NCI-H446 treated with DMSO at 0.1 percent for 48 hours (cell line): ENCODE measurements around the gene UBQLN4.

ENCODE experiments used
- DNase-seq: peaks from one replicate; lab custom pipeline; 2025; lab: John Stamatoyannopoulos, UW

Gene UBQLN4

DNA sequence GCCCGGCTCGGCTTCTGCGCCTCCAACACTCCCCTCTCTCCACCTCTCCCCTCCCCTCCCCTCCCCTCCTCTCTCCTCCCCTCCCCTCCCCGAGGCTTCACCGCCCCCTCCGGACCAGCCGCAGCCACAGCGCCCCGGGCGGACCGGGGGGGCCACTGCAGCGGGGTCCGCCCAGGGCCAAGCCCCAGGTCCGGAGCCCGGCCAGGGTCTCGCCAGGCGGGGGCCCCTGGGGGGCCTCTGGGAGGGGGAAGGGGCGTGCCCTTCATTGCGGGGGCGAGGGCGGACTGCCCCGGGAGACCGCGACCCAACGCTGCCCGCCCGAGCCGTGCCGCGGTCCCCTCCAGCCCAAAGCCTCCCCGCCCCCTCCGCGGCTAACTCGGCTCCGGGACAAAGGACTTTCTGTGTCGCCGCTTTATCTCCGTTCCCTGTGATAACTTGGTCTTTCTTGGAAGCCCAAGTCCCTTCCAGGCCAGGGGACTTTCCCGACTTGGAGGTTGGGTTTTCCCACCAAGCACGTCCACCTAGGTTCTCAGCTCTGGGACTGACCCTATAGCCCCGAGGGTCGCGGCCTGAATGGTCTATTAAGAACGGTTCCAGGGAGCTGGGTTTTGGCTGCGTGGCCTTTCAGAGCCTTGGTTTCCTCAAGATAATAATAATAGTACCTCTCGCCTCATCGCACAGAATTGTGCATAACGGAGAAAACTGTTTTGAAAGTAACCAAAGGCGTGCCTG is at the start of gene UBQLN4:
Gene UBQLN4 (minus strand): TSS at position 31 of the 732 bp plus-strand sequence. CDS start 97 bp downstream, outside the sequence.
- peak; percentile 77 for DNase-seq

DNA sequence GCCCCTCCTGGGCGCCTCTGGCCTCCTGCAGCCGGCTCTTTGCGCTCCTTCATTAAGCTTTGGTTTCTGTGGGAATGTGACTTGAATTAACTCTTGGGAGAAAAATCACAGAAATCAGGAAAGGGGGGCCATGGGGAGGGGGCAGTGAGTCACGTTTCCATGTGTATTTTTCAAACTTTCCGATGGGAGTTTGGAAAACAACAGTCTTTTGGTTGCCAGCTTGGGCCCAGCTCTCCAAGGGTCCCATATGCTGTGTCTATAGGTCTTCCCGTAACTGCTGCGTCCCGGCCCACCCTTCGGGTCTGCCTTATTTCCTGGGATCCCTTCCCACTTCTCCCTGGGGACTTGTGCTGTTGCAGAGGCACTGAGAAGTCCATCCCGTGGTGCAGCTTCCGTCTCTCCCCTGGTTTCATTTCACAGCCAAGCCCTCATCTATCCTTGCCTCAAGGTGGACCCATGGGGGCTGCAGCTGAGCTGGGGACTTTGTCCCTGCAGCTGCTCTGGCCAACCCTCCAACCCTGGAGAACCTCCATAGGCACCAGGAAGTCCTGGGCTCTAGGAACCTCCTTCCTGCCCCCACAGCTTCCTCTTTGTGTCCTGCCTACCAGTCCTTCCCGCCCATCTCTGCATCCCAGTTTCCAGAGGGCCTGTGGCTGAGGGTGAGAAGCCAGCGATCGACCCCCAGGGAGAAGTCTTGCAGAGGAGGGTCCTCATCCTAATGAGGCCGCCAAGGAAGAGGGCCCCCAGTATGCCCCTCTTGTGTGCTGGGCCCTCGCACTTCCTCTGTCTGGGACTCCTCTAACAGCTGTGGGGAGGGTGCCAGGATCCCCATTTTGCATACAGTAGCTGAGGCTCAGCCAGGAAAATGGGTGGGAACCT is 49.3 kb upstream of the UBQLN4 start:
- DNase-seq, result no peak

DNA sequence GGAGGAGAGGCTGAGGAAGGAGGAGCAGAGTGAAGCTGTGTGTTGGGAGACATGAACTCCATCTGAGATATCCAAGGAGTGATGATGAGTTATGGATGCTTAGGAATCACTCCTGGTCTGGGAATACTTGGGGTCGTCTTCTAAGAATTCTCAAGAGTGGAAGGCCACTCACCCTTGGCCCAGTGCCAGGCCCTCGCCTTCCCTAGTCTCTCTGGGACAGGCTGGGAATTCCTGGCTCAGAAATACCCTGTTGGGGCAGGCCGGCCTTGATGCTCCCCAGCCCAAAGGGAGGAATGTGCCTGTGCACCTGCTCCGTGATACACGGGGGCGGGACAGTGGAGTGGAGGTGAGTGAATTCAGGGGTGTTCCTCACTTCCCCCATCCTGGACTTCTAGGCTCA is 48.3 kb upstream of the UBQLN4 start:
- no peak for DNase-seq

DNA sequence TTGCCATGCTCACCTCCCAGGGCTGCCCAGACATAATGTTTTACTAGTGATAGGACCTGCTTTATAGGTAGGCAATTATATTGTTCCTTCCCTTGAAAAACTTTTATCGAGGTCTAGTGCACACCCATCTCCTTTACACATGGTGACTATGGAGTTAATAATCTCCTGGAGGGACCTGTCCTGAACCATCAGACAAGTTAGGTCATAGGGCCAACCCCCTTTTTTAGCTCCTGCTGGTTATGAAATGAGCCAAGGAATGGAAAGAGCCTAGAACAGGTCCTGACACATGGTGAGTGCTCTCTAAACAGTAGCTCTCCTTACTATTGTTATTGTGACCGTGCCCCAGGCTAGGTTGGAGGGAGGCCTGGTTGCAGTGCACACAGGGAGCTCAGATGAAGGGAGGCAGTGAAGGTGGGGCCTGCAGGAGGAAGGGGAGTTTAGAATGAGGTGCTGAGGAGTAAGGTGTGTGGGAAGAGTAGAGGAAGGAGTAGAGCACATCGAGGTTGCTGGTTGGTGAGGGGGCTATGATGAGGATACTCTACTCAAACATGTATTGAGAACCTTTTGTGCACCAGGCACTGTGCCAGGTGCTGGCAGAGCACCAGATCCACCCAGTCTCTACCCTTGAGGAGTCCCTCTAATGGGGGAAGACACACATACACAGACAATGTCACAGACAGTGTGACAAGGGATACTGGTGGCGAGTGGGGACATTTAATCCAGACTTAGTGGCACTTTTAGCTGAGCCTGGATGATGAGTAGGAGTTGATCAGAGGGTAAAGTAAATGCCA is 46.8 kb upstream of the UBQLN4 start:
- DNase-seq, result no peak

DNA sequence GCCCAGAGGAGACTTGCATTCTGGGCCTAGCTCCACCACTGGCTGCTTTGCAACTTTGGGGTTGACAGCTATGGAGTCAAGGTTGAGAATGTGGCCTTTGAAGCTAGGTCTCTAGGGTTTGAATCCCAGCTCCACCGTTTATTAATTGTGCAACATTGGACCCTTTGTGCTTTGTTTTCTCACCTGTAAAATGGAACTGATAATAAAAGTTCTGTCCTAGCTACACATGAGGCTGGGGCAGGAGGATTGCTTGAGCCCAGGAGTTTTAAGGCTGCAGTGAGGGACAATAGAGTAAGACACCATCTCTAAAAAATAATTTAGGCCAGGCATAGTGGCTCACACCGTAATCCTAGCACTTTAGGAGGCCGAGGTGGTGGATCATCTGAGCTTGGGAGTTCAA is 45.7 kb upstream of the UBQLN4 start:
- DNase-seq, result no peak

DNA sequence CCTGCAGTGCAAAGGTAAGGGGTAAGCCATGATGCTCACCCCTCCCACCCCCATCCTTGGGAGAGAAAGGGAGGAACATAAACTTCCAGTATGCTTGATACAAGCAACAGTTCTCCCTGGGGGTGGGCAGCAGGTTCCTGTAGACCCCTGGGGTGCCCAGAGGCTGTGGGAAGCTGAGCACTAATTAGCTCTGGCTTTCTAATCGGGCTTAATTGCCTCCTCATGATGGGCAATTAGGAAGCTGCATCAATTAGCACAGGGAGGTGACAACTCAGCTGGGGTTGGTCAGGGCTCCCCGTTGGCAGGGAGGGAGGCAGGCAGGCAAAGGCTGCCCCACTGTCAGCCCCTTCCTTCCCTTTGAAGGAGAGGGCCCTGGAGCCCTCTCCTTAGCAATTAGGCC is 45.2 kb upstream of the UBQLN4 start:
- DNase-seq, result no peak

DNA sequence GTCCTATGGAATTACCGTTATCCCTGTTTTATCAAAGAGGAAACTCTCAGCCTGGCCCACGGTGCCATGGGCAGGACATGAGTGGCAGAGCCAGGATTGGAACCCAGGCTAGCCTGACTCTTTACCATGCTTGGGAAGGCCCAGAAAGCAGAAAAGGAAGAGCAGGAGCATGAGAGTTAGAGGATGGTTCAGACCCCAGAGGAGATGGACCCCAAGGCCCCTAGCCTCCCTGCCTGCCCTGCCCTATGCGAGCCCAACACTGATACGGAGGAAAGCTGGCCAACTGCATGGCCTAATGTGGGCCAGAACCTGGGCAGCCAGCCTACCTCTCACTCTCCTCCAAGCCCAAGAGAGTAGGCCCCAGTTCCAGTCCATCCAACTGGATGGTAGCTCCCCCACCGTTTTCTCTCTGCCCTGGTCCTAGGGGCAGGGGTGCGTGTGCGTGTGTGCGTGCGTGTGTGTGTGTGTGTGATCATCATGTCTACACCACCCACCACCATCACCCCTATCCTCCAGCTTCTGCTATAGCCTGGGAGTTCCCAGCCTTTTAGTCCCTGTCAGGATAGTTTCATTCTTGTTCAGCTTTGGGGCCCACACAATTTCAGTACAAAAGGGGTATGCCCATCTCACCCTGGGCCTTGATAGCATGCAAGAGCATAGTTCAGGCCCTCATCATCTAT is 44.0 kb upstream of the UBQLN4 start:
- DNase-seq, result no peak

DNA sequence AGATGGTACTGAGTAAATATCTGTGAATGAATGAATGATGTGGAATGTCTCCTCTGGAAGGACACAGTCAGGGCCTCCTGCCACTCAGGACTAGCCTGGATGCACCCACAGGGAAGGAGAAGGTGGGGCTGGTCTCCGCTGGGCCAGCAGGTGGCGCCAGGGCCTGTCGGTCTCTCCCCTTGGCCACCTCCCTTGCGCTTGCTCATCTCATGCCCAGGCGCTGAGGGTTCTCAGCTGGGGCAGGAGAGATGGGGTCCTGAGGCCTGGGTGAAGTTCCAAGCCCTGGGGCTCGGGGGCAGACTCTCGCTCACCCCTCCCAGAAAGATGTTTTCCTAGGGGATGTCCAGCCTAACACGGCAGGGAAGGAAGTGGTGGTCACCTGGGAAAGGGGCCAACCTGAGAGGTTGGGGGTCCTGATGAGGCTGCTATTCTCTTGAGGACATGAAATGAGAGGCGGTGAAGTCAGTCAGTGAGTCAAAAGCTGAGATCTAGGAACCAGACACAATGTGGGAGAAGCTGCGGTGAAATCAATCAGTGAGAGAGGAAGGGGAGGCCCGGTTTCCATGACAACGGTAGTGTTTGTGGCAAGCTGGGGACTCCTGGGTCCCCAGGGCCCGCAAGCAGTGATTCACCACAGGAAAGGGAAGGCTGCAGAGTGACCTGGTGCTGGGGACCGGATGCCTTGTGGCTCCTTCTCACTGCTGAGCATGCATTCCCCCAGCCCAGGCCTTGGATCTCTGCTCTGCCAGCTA is 43.2 kb upstream of the UBQLN4 start:
- peak; percentile 38 for DNase-seq

DNA sequence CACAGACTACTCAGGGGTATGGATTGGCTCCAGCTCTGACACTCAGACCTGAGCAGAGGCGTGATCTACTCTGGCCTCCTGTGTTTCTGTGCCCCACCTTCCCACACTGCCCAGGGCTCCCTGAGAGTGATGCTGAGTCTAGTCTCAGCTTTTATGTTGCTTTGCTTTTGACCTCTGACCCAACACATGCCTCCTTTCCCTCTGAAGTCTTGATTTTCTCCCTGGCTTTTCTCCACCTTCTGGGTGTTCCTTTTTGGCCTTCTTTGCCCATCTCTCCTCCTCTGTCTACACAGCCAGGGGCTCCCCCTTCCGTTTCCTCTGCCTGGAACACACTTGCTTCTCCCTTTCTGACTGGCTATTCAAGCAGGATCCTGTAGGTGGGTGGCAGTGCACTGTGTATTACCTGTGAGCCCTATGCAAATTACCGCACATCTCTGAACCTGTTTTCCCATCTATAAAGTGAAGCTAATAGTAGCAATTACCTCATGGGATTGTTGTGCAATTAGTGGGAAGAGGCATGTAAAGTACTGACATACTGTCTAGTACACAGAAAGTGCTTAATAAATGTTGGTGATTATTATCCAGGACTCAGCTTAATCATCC is 42.4 kb upstream of the UBQLN4 start:
- no peak for DNase-seq

DNA sequence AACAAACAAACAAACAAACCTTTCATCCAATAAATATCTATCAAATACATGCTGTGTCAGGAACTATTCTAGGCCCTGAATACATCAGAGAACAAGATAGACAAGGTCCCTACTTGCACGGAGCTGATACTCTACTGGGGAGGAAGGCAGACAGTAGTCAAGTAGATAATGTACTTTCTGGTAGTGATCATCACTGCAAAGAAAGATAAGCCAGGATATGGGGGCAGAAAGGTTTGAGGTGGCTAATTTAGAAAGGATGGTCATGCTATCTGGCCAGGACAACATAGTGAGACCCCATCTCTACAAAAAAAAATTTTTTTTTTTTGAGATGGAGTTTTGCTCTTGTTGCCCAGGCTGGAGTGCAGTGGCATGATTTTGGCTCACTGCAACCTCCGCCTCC is 38.0 kb upstream of the UBQLN4 start:
- DNase-seq, result no peak

DNA sequence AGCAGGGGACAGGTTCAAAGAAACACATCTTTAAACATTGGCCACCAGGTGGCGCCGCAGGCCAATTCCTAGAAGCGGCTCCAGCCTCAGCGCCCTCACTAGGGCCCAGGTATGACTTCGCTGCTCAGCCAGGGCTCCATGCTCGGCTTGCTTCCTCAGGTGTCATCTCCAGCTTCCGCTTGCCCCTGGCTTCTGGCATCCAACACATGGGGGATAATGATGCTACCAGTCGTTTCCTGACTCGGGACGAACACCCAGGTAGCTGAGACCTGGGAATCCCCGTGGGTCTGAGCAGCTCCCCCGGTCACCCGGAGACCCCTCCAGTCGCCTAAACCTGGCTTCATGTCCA is 37.2 kb upstream of the UBQLN4 start:
- DNase-seq, result no peak

DNA sequence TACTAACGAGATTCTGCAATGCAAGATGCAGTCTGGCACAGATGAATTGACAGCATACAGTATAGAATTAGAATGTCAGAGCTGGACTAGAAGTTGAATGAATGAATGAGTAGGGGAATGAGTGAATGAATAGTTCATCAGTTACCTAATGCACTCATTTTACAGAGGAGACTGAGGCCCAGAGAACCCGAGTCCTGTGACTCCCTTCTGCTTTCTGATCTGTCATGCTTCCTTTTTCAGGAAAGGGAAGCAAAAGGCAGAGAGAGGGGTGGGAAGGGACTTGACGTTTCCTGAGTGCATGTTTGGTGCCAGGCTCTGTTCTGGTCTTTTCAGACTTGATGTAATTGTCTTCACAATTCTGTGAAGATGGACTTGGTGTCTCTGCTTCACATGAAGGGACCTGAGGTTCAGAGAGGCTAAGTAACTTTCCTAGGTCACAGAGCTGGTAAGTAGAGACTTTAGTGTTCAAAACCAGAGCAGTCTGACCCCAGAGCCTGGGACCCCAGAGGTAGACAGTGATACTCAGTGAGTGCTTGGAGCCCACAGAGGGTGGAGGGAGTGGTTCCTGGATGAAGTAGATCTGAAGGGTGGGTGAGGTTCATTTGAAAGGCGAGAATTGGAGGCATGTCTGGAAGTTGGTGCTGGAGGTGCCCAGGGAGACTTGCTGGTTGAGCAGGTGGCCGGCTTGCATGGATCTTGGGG is 36.7 kb upstream of the UBQLN4 start:
- DNase-seq, result no peak

DNA sequence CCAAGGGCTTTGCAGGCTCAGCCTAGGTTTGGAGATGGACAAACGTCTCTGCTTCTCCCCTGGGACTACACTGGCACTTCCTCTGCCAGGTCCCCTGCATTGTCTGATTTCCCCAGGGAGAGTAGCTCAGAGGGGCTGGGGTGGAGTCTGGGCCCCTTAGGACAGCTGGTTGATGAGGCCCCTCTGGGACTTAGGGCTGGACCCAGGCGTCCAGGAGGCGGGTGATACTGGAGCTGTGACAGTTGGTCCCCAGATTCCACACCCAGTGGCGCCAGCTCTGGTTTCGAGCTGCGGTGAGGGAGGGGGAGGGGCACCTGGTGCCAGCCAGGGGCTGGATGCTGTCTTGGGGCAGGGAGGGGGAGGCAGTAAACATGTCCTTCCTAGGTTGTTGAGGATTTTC is 36.1 kb upstream of the UBQLN4 start:
- no peak for DNase-seq

DNA sequence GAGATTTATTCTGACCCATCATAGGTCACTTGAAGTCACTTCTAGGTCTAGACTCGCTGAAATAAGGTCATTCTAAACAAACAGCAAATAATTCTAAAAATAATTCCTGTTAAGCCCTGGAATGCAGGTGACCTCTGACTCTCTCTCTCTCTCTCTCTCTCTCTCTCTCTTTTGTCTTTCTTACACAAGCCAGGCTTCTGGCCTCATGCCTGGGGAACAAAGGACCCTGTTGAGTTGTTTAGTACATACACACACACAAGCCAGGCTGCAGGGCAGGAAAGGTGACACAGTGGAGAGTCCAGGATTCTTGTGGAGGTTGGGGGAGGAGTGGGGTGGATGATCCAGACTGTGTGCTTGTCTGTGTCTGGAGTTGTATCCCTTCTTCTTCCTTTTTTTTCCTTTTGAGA is 32.7 kb upstream of the UBQLN4 start:
- no peak for DNase-seq

DNA sequence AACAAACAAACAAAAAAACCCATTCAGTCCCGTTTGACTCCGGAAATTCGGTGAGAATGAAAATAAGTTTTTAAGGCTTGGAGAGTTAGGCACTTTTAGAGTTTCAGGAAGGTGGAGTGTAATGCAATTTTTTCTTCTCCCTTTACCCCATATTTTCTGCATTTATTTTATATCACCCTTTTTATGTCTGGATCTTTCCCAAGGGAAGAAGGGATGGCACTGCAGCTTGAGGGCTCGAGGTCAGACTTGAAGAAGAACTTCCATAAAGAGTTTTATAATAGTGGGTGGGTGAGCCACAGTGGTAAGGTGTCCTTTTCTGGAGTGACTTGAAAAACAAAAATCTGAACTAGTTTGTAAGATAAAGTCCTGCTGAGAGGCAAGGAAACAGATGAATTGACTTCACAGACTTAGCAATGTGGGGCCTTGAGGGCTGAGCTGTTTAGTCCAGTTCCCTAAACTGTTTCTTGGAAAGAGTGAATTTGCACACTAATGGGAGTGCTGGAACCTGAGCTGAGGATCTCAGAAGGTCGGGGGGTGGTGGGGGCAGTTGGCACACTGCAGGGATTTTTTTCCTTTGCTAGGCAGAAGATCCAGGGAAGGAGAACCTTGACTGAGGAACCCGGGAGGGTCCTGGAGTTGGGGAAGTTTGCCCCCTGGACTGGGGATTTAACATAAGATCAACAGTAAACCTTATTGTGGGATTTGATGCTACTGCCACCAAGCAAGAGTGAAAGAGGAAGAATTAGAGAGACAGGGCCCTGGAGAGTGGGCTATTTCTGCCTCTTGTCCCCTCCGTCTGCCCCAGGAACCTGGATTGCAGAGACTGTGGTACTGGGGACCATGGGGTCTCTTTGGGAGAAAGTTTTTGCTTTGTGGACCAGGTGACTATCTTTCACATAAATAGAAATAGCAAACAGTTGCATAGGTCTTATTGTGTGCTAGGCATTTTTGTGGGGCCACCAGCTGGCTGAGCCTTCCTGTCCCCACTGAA is 30.5 kb upstream of the UBQLN4 start:
- DNase-seq, result no peak

DNA sequence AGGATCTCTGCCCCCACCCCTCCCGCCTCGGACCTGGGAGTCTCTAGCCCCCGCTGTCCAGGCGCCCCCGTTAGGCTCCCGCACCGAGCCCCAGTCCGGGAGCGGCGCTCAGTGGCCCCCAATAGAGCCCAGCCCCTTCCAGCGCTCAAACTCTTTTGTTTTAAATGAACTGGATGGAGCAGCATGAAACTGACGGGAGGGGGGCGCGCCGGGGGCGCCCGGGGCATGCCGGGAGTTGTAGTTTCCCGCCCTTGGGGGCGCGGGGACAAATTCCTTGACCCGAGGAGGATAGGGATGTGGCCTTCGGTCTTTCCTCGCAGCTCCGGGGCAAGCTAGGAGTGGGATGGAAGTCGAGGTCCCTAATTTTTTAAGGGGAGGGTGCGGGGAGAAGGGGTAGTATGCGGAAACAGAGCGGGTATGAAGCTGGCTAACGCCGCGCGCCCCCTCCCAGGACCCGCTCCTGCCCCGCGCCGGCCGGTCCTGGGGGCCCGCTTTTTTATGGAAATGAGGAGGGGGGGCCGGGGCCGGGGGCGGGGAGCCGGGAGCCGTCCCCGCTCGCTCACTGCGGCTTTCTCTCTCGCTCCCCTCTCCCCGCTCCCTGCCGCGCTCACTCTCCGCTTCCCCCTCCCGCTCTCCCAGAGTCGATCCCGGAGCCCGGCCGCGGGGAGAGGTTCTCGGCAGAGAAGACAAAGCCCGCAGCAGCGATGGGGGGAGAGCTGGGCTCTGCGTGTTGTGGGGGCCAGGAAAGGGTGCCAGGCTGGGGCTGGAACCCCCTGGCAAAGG is 28.9 kb upstream of the UBQLN4 start, which contains the start of gene MEX3A:
Gene MEX3A (minus strand): TSS at position 157 of the 783 bp plus-strand sequence. CDS start 467 bp downstream, outside the sequence.
- DNase-seq, result peak; percentile 69

DNA sequence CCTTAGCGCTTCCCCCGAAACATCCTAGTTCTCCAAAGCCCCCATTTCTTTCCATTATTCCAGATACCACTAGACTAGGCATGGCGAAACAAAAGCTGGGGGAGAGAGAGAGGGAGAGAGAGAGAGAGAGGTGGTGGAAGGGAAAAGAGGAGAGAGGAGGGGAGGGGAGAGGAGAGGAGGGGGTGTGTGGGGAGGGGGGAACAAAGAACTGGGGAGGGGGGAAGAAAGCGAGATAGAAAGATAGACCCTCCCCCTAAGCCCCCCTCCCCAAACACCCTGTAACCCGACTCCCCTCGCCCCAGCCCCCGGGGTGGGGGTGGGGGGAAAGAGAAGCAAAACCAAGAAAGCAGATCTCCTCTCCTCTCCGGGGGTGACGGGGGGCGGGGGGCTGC is 28.3 kb upstream of the UBQLN4 start:
- no peak for DNase-seq
